Lower lobe of right lung (tissue), 2 donors: Measurements from ENCODE around the gene C10orf88. TPM values are rescaled to one million over a fixed set of nuclear protein-coding genes. Genes with fewer than 3 reads are reported as not detected.

Experiments
- ATAC-seq, 2 donors: fragments of 200-7000 bp; cut with Tn5 transposase; one replicate each; pipeline ENCODE4 v1.9.1; 2020 to 2022; ENCODE audit warnings: mild to moderate bottlenecking in 2 of 2, moderate library complexity in 2 of 2
- DNase-seq: peaks from one replicate; pipeline ENCODE4 v3.0.0-alpha.2; 2020
- H3K27ac ChIP-seq: fragments of 200-600 bp; one replicate; pipeline ENCODE4 v1.8.0; 2022
- H3K27me3 ChIP-seq: fragments of 200-600 bp; one replicate; pipeline ENCODE4 v1.8.0; 2022; ENCODE audit warnings: low read depth
- H3K36me3 ChIP-seq: fragments of 200-600 bp; one replicate; pipeline ENCODE4 v1.8.0; 2022; ENCODE audit warnings: mild to moderate bottlenecking
- H3K4me1 ChIP-seq: fragments of 200-600 bp; one replicate; pipeline ENCODE4 v1.8.0; 2022
- H3K4me3 ChIP-seq: fragments of 200-600 bp; one replicate; pipeline ENCODE4 v1.8.0; 2022; ENCODE audit warnings: mild to moderate bottlenecking
- H3K9me3 ChIP-seq: fragments of 200-600 bp; one replicate; pipeline ENCODE4 v1.8.0; 2022
- intact Hi-C: fragments of 100-400 bp; cut with DNase I; formaldehyde crosslinking; loops from one replicate; pipeline ENCODE4 v1.11.0; 2022
- total RNA-seq: library from RNA; stranded (reverse); fragmentation: NEBNext Ultra II Directional; extraction: Animal tissue kit (Norgen Biotek cat#: 25700); gene quantifications from one replicate; pipeline ENCODE4 v1.2.1, GENCODE V29; 2021
- TF ChIP-seq, protein P1 (sequence below): fragments of 200-600 bp; IDR thresholded peaks from one replicate; pipeline ENCODE4 v1.8.0; 2022; ENCODE audit warnings: antibody characterized with exemption, mild to moderate bottlenecking
- donor health status: DM: no; HTN: yes; CAD: no; lungs with severe emphysema.

Gene C10orf88
- total RNA-seq, 1 donor from 2014 or later, result 7.0 TPM

DNA sequence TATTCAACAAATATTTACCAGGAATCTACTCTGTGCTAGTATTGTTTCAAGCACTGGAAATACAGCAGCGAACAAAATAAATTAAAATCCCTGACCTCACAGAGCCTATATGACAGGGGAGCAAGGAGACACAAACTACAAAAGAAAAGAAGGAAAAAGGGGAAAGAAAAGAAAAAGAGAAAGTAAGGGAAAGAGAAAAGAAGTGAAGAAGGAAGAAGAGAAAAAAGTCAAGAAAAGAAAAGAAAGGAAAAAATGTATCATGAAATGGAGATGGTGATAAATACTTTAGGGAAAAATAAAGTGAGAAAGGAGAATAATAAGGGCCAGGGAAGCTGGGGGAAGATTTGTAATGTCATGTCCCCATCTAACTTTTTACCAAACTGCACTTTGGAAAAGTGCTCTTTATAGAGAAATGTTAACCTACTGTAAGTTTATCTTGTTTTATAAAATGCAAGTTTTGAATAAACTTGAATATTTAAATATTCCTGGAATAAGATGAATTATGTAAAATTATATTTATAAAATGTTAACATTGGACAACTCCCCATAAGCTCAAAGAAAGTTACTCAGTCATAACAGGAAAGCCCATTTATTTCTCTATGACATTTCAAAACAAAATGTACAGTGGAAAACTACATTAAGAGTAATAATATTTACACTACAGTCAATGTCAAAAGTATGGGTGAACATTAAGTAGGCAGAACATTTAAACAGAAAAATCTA is 14.7 kb downstream of the C10orf88 start:
- TF ChIP-seq, protein P1, sequence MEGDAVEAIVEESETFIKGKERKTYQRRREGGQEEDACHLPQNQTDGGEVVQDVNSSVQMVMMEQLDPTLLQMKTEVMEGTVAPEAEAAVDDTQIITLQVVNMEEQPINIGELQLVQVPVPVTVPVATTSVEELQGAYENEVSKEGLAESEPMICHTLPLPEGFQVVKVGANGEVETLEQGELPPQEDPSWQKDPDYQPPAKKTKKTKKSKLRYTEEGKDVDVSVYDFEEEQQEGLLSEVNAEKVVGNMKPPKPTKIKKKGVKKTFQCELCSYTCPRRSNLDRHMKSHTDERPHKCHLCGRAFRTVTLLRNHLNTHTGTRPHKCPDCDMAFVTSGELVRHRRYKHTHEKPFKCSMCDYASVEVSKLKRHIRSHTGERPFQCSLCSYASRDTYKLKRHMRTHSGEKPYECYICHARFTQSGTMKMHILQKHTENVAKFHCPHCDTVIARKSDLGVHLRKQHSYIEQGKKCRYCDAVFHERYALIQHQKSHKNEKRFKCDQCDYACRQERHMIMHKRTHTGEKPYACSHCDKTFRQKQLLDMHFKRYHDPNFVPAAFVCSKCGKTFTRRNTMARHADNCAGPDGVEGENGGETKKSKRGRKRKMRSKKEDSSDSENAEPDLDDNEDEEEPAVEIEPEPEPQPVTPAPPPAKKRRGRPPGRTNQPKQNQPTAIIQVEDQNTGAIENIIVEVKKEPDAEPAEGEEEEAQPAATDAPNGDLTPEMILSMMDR, result no peak
- Histone ChIP-seq H3K9me3 (no peaks in the 10 kb centered on the region), H3K27me3 (no peaks in the 10 kb centered on the region), H3K36me3 (peaks cover 31% of the 10 kb centered on the region), H3K4me1 (no peaks in the 10 kb centered on the region), H3K4me3 (no peak overlapping the region), H3K27ac (no peak overlapping the region)
- intact Hi-C loops, result no loop called here
- ATAC-seq (no peak), DNase-seq (no peak)

DNA sequence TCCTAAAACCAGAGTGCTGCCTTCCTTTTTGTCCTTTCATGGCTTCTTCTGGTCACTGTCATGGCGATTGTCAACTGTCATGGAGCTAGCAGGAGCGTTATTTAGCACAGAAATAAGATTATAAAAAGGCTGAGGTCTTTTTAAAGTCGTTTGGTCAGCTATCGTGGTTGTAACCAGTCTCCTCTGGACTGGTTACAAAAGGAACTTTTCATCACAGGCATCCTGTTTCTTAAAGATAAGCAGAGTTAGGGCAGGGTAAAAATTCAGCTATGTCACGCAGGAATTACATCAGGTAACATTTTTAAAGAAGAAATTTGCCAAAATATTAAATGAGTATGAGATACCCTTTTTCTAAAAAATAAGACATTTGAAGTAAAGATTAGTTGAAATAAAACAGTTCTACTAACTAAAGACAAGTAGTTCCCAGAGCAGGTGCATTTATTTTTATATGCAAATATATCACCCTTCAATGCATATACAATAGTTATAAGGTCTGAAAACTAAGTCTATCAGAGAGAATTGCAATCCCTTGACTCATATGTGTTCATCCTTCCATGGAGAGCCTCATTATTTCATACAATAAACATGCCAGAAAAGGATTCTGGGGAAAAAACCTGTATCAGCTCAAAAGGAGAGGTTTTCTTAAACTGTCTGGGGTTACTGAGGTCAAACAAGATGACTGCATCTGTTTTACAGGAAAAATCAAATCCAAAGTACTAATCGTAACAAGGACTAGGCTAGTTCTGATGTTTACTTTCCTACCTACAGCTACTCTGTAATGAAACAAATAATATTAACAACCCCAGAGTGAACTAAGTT is 22.7 kb downstream of the C10orf88 start:
- no peaks in the 10 kb centered on the region for H3K4me1 ChIP-seq
- H3K9me3 ChIP-seq, result no peaks in the 10 kb centered on the region
- H3K27me3 ChIP-seq, result no peaks in the 10 kb centered on the region
- intact Hi-C loops, result no loop called here
- H3K27ac ChIP-seq, result no peak overlapping the region
- ATAC-seq, result no peak
- TF ChIP-seq, protein P1, result no peak
- DNase-seq, result no peak
- no peak overlapping the region for H3K4me3 ChIP-seq
- H3K36me3 ChIP-seq, result peaks cover 7% of the 10 kb centered on the region

- H3K27me3 ChIP-seq, result no peaks in the 10 kb centered on the region
- TF ChIP-seq, protein P1, result no peak
- no peak overlapping the region for H3K27ac ChIP-seq
- no peaks in the 10 kb centered on the region for H3K9me3 ChIP-seq
- intact Hi-C loops, result no loop called here
- H3K4me3 ChIP-seq, result no peak overlapping the region
- no peaks in the 10 kb centered on the region for H3K36me3 ChIP-seq
- H3K4me1 ChIP-seq, result no peaks in the 10 kb centered on the region
- DNase-seq (no peak), ATAC-seq (no peak)
Observed at GRCh38 chr10:122930140-122930539, 23.9 kb downstream of the C10orf88 start.

DNA sequence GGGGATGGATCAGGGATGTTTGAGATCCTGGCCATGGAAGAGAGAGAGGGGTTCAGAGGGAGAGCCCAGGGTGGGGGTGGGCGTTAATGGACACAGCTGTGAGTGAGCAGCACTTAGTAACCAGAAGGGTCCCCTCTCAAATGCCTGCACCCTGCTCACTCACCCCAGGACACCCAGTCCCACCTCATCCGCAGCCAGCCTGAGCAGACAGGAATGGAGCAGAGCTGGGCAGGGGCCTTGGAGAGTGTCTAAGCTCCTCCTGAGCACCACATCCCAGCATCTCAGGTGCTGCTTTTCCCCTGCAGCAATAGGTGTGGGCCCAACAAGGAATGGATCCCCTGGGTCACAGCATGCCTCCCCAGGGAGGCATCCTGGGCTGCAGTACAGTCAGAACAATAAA is 38.3 kb downstream of the C10orf88 start:
- Histone ChIP-seq H3K9me3 (no peaks in the 10 kb centered on the region), H3K4me1 (no peaks in the 10 kb centered on the region), H3K4me3 (no peak overlapping the region), H3K36me3 (no peaks in the 10 kb centered on the region), H3K27me3 (no peaks in the 10 kb centered on the region), H3K27ac (no peak overlapping the region)
- intact Hi-C loops, result no loop called here
- DNase-seq (no peak), ATAC-seq (peak in 1 of 2 donors; percentile 13)
- TF ChIP-seq, protein P1, result no peak

GRCh38 chr10:122911889-122912484 is 42.0 kb downstream of the C10orf88 start:
- DNase-seq (peak; percentile 45), ATAC-seq (peak; percentile 78 to 79)
- TF ChIP-seq, protein P1, result no peak
- intact Hi-C loops, result no loop called here
- Histone ChIP-seq H3K4me1 (no peaks in the 10 kb centered on the region), H3K27me3 (no peaks in the 10 kb centered on the region), H3K4me3 (no peak overlapping the region), H3K9me3 (no peaks in the 10 kb centered on the region), H3K36me3 (no peaks in the 10 kb centered on the region), H3K27ac (no peak overlapping the region)
